ENCODE measurements around the gene B9D1.

B9D1 gene

GRCh38 chr17:19341641-19342610 lies 20.6 kb downstream of the B9D1 start:
- in situ Hi-C loops (cut with MboI; ENCODE audit: low sequenced_read_pairs): no loop called here

GRCh38 chr17:19341211-19341631 lies 21.3 kb downstream of the B9D1 start:
- in situ Hi-C loops (cut with MboI; ENCODE audit: low sequenced_read_pairs): no loop called here

- in situ Hi-C loops (cut with MboI; ENCODE audit: low sequenced_read_pairs): no loop called here
These were observed 23.1 kb downstream of the B9D1 start for GRCh38 chr17:19339341-19339815.

- in situ Hi-C loops (cut with MboI; ENCODE audit: low sequenced_read_pairs): no loop called here
These were observed 24.2 kb downstream of the B9D1 start for GRCh38 chr17:19338031-19338990.

- in situ Hi-C loops (cut with MboI; ENCODE audit: low sequenced_read_pairs): no loop called here
These were observed 24.9 kb downstream of the B9D1 start for GRCh38 chr17:19337712-19338023.

- in situ Hi-C loops (cut with MboI; ENCODE audit: low sequenced_read_pairs): no loop called here
These were observed 25.4 kb downstream of the B9D1 start for GRCh38 chr17:19336938-19337711.

- in situ Hi-C loops (cut with MboI; ENCODE audit: low sequenced_read_pairs): no loop called here
These were observed 26.4 kb downstream of the B9D1 start for GRCh38 chr17:19335951-19336631.

GRCh38 chr17:19334331-19334730 lies 28.2 kb downstream of the B9D1 start:
- in situ Hi-C loops (cut with MboI; ENCODE audit: low sequenced_read_pairs): no loop called here

GRCh38 chr17:19333736-19334290 lies 28.7 kb downstream of the B9D1 start:
- in situ Hi-C loops (cut with MboI; ENCODE audit: low sequenced_read_pairs): no loop called here

GRCh38 chr17:19333132-19333440 lies 29.4 kb downstream of the B9D1 start:
- in situ Hi-C loops (cut with MboI; ENCODE audit: low sequenced_read_pairs): no loop called here

- in situ Hi-C loops (cut with MboI; ENCODE audit: low sequenced_read_pairs): no loop called here
These were observed 30.0 kb downstream of the B9D1 start for GRCh38 chr17:19332371-19333131.

- in situ Hi-C loops (cut with MboI; ENCODE audit: low sequenced_read_pairs): no loop called here
These were observed 30.8 kb downstream of the B9D1 start for GRCh38 chr17:19331543-19332245.

GRCh38 chr17:19331134-19331533 lies 31.4 kb downstream of the B9D1 start:
- in situ Hi-C loops (cut with MboI; ENCODE audit: low sequenced_read_pairs): no loop called here

- in situ Hi-C loops (cut with MboI; ENCODE audit: low sequenced_read_pairs): no loop called here
These were observed 32.3 kb downstream of the B9D1 start for GRCh38 chr17:19330271-19330670.

- in situ Hi-C loops (cut with MboI; ENCODE audit: low sequenced_read_pairs): no loop called here
These were observed 32.7 kb downstream of the B9D1 start for GRCh38 chr17:19329839-19330238.

GRCh38 chr17:19329136-19329535 lies 33.4 kb downstream of the B9D1 start:
- in situ Hi-C loops (cut with MboI; ENCODE audit: low sequenced_read_pairs): no loop called here

- in situ Hi-C loops (cut with MboI; ENCODE audit: low sequenced_read_pairs): no loop called here
These were observed 34.0 kb downstream of the B9D1 start for GRCh38 chr17:19328441-19329061.

Data from HL-60/S4 (cell line).